ENCODE data around the gene TMEM178B. TPM values are rescaled to one million over a fixed set of nuclear protein-coding genes. Genes with fewer than 3 reads are reported as not detected.
"Not testable (repeated sequence)": the region's sequence is repeated elsewhere in the genome, so short reads cannot be mapped to it uniquely, and the experiment has no call there.

Gene TMEM178B
- total RNA-seq, 1 experiment from 2014 or later, result not detected

DNA sequence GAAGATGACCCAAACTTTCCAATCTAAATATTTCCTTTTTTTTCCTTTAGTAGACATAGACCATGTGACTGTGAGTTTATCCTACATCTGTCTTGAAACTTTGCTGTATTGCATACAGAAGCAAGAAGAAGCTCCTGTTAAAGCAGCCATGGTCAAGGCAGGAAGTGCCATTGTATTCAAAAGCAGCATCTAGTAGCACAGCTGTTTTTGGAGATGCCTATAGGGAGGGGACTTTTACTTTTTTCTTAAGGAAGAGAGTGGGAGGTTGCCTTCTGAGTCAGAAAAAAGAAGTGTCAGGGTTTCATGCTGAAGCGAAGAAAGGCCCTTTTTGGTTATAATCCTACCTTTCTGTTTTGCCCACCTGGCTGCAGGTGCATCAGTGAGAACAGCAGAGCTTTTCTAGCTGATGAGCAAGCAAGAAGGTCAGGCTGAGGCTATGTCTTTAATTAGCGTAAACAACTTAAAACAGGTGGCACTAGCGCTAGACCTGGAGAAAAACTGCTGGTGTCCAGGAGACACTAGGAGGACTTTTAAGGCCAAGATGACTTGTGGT lies 243.2 kb downstream of the TMEM178B start:
- Histone ChIP-seq H3K27ac (ENCODE audit: low read length) (no peak overlapping the region), H3K4me2 (ENCODE audit: low read depth, low read length, poor library complexity, severe bottlenecking) (no peak overlapping the region), H3K9me3 (ENCODE audit: low read length) (no peaks in the 10 kb centered on the region), H3K79me2 (ENCODE audit: low read length) (no peaks in the 10 kb centered on the region), H3K36me3 (ENCODE audit: insufficient read depth, low read length) (no peaks in the 10 kb centered on the region), H2AFZ (ENCODE audit: low read length) (no peak overlapping the region), H3K9me2 (replicated peaks; ENCODE audit: insufficient read depth, low read length) (no peaks in the 10 kb centered on the region), H3K27me3 (ENCODE audit: low read length) (no peaks in the 10 kb centered on the region), H3K9ac (ENCODE audit: low read length) (no peak overlapping the region), H3K4me3 (ENCODE audit: low read length) (no peak overlapping the region), H4K20me1 (ENCODE audit: insufficient read depth, low read depth, low read length) (no peaks in the 10 kb centered on the region), H3K4me1 (ENCODE audit: low read length) (no peaks in the 10 kb centered on the region)
- DNase-seq, result no peak

DNA sequence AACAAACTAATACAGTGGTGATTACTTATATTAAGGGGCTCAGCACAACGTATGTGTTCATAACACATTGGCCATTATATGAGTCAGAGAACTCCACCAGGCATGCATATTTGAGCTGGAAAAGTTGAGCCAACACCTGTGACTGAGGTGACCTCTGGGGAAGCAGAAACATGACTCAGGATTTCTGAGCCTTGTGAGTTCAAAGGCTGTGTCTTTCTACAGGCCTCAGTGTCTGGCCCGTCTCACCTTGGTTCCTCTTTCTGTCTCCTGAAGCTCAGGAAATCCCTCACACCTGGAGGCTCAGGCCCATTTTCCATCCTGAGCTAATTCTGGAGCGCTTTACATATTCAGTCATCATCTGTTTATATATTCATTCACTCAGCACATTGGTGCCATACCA lies 246.4 kb downstream of the TMEM178B start:
- H4K20me1 ChIP-seq (ENCODE audit: insufficient read depth, low read depth, low read length), result no peaks in the 10 kb centered on the region
- H3K9ac ChIP-seq (ENCODE audit: low read length), result no peak overlapping the region
- H3K4me3 ChIP-seq (ENCODE audit: low read length), result no peak overlapping the region
- H3K4me2 ChIP-seq (ENCODE audit: low read depth, low read length, poor library complexity, severe bottlenecking), result no peak overlapping the region
- H2AFZ ChIP-seq (ENCODE audit: low read length), result no peak overlapping the region
- no peaks in the 10 kb centered on the region for H3K9me2 ChIP-seq (replicated peaks; ENCODE audit: insufficient read depth, low read length)
- no peaks in the 10 kb centered on the region for H3K79me2 ChIP-seq (ENCODE audit: low read length)
- DNase-seq, result no peak
- H3K27ac ChIP-seq (ENCODE audit: low read length), result no peak overlapping the region
- H3K36me3 ChIP-seq (ENCODE audit: insufficient read depth, low read length), result no peaks in the 10 kb centered on the region
- H3K4me1 ChIP-seq (ENCODE audit: low read length), result no peaks in the 10 kb centered on the region
- H3K27me3 ChIP-seq (ENCODE audit: low read length), result no peaks in the 10 kb centered on the region
- no peaks in the 10 kb centered on the region for H3K9me3 ChIP-seq (ENCODE audit: low read length)

DNA sequence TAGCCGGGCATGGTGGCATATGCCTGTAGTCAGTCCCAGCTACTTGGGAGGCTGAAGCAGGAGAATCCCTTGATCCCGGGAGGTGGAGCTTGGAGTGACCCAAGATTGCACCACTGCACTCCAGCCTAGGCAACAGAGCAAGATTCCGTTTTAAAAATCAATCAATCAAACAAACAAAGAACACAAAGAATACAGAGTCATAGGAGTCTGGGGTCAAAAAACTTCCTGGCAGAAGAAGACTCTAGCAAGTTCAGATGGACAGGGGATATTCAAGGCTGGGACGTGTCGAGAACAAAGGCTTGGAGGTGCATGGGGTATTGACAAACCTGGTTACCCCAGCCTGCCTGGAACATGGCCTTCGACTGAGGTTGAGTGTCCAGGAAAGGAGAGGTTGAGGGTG lies 248.5 kb downstream of the TMEM178B start:
- no peaks in the 10 kb centered on the region for H3K27me3 ChIP-seq (ENCODE audit: low read length)
- no peaks in the 10 kb centered on the region for H3K4me1 ChIP-seq (ENCODE audit: low read length)
- H3K9me2 ChIP-seq (replicated peaks; ENCODE audit: insufficient read depth, low read length), result no peaks in the 10 kb centered on the region
- no peaks in the 10 kb centered on the region for H3K36me3 ChIP-seq (ENCODE audit: insufficient read depth, low read length)
- H3K27ac ChIP-seq (ENCODE audit: low read length), result no peak overlapping the region
- H3K4me2 ChIP-seq (ENCODE audit: low read depth, low read length, poor library complexity, severe bottlenecking), result no peak overlapping the region
- no peaks in the 10 kb centered on the region for H3K9me3 ChIP-seq (ENCODE audit: low read length)
- no peak for DNase-seq
- no peak overlapping the region for H3K9ac ChIP-seq (ENCODE audit: low read length)
- no peak overlapping the region for H3K4me3 ChIP-seq (ENCODE audit: low read length)
- H3K79me2 ChIP-seq (ENCODE audit: low read length), result no peaks in the 10 kb centered on the region
- no peaks in the 10 kb centered on the region for H4K20me1 ChIP-seq (ENCODE audit: insufficient read depth, low read depth, low read length)
- H2AFZ ChIP-seq (ENCODE audit: low read length), result no peak overlapping the region

DNA sequence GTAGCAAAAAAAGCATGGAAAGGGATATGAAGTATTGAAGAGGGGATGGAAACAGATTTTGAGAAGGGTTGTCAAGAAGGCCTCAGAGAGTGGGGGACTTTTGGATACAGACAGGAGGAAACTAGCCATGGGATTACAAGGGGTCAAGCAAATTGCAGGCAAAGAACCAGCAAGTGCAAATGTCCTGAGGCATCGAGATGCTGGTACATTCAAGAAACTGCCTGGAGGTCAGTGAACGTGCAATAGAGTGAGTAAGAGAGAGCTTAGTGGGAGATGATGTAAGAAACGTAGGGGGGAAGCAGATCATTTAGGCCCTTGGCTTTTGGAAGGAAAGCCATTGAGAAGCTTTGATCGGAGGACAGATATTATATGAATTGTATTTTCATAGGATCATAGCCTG lies 250.0 kb downstream of the TMEM178B start:
- DNase-seq, result no peak
- Histone ChIP-seq H3K9me3 (ENCODE audit: low read length) (no peaks in the 10 kb centered on the region), H3K4me1 (ENCODE audit: low read length) (no peaks in the 10 kb centered on the region), H3K27ac (ENCODE audit: low read length) (no peak overlapping the region), H3K4me2 (ENCODE audit: low read depth, low read length, poor library complexity, severe bottlenecking) (no peak overlapping the region), H4K20me1 (ENCODE audit: insufficient read depth, low read depth, low read length) (no peaks in the 10 kb centered on the region), H3K79me2 (ENCODE audit: low read length) (no peaks in the 10 kb centered on the region), H3K9me2 (replicated peaks; ENCODE audit: insufficient read depth, low read length) (no peaks in the 10 kb centered on the region), H3K27me3 (ENCODE audit: low read length) (no peaks in the 10 kb centered on the region), H3K9ac (ENCODE audit: low read length) (no peak overlapping the region), H2AFZ (ENCODE audit: low read length) (no peak overlapping the region), H3K4me3 (ENCODE audit: low read length) (no peak overlapping the region), H3K36me3 (ENCODE audit: insufficient read depth, low read length) (no peaks in the 10 kb centered on the region)

DNA sequence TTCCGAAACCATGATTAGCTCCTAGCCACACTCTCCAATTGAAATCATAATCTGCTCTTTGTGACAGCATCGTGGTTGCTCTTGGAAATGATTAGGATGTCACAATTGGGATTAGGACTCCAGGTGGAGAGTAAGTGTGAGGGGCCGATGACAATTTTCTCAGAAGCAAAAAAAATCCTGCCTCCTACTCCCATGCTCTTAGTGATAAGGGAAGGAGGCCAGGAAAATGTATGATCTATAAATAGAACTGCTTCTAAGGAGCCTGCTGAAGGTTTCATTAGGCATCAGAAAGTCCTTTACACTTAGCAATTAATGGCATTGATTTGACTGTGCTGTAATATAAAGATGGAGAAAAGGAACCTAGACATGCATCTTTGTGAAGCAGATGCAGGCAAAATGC lies 251.0 kb downstream of the TMEM178B start:
- Histone ChIP-seq H3K4me1 (ENCODE audit: low read length) (no peaks in the 10 kb centered on the region), H4K20me1 (ENCODE audit: insufficient read depth, low read depth, low read length) (no peaks in the 10 kb centered on the region), H3K9me2 (replicated peaks; ENCODE audit: insufficient read depth, low read length) (no peaks in the 10 kb centered on the region), H3K27ac (ENCODE audit: low read length) (no peak overlapping the region), H3K27me3 (ENCODE audit: low read length) (no peaks in the 10 kb centered on the region), H3K4me3 (ENCODE audit: low read length) (no peak overlapping the region), H3K4me2 (ENCODE audit: low read depth, low read length, poor library complexity, severe bottlenecking) (no peak overlapping the region), H2AFZ (ENCODE audit: low read length) (no peak overlapping the region), H3K9me3 (ENCODE audit: low read length) (no peaks in the 10 kb centered on the region), H3K9ac (ENCODE audit: low read length) (no peak overlapping the region), H3K36me3 (ENCODE audit: insufficient read depth, low read length) (no peaks in the 10 kb centered on the region), H3K79me2 (ENCODE audit: low read length) (no peaks in the 10 kb centered on the region)
- no peak for DNase-seq

DNA sequence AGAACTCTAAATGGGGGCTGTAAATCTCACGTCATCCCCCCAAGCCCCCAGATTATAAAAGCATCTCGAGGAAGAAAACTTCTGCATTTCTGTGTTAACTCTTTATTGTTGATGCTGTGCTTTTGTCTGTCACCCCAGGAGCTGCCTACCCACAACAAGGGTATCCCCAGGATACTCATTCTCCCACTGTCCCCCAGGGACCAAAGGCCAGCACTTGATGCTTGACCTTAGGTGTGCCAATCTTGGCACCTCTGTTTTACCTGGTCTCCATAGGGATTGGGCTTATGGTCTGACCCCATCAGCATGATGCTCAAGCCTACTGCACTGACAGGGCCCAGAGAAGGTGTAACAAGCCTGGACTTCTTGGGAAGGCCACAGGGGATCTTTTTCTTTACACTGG lies 251.4 kb downstream of the TMEM178B start:
- Histone ChIP-seq H4K20me1 (ENCODE audit: insufficient read depth, low read depth, low read length) (no peaks in the 10 kb centered on the region), H3K4me3 (ENCODE audit: low read length) (no peak overlapping the region), H3K27me3 (ENCODE audit: low read length) (no peaks in the 10 kb centered on the region), H3K27ac (ENCODE audit: low read length) (no peak overlapping the region), H3K9ac (ENCODE audit: low read length) (no peak overlapping the region), H3K4me1 (ENCODE audit: low read length) (no peaks in the 10 kb centered on the region), H3K9me2 (replicated peaks; ENCODE audit: insufficient read depth, low read length) (no peaks in the 10 kb centered on the region), H2AFZ (ENCODE audit: low read length) (no peak overlapping the region), H3K9me3 (ENCODE audit: low read length) (no peaks in the 10 kb centered on the region), H3K36me3 (ENCODE audit: insufficient read depth, low read length) (no peaks in the 10 kb centered on the region), H3K79me2 (ENCODE audit: low read length) (no peaks in the 10 kb centered on the region), H3K4me2 (ENCODE audit: low read depth, low read length, poor library complexity, severe bottlenecking) (no peak overlapping the region)
- DNase-seq, result no peak

DNA sequence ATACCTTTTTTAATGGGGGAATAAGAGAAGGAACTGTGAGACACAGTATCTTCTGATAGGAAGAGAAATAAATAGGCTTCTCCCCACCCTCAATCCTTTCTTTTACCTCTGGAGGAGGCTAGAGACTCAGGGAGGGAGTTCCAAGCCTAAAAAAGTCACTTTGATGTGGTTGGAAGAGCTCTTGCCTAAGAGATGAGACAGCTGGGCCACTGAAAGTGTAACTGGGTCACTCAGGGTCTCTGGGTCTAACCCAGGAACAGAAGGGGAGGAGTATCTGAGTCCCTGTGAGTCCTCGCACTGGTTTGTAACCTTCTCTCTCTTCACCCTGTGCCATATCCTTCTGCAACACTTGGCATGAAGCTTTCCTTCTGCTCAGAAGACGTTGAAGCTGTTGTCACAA lies 254.4 kb downstream of the TMEM178B start:
- Histone ChIP-seq H3K9ac (ENCODE audit: low read length) (no peak overlapping the region), H3K27me3 (ENCODE audit: low read length) (no peaks in the 10 kb centered on the region), H4K20me1 (ENCODE audit: insufficient read depth, low read depth, low read length) (no peaks in the 10 kb centered on the region), H3K27ac (ENCODE audit: low read length) (no peak overlapping the region), H3K9me2 (replicated peaks; ENCODE audit: insufficient read depth, low read length) (no peaks in the 10 kb centered on the region), H3K79me2 (ENCODE audit: low read length) (no peaks in the 10 kb centered on the region), H3K4me2 (ENCODE audit: low read depth, low read length, poor library complexity, severe bottlenecking) (no peak overlapping the region), H2AFZ (ENCODE audit: low read length) (no peak overlapping the region), H3K4me3 (ENCODE audit: low read length) (no peak overlapping the region), H3K36me3 (ENCODE audit: insufficient read depth, low read length) (no peaks in the 10 kb centered on the region), H3K9me3 (ENCODE audit: low read length) (no peaks in the 10 kb centered on the region), H3K4me1 (ENCODE audit: low read length) (no peaks in the 10 kb centered on the region)
- DNase-seq, result no peak

DNA sequence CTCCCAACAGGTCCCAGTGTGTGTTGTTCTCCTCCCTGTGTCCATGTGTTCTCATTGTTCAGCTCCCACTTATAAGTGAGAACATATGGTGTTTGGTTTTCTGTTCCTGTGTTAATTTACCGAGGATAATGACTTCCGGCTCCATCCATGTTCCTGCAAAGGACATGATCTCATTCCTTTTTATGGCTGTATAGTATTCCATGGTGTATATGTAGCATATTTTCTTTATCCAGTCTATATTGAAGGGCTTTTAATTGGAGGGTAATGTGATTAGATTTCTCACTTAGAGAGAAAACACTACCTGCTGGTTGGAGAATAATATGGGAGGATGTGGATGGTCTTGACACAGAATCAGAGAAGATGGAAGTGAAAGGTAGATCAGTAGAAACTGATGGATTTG lies 256.4 kb downstream of the TMEM178B start:
- DNase-seq; H3K27me3 ChIP-seq (ENCODE audit: low read length); H3K9me3 ChIP-seq (ENCODE audit: low read length); H4K20me1 ChIP-seq (ENCODE audit: insufficient read depth, low read depth, low read length); H3K79me2 ChIP-seq (ENCODE audit: low read length); H3K9ac ChIP-seq (ENCODE audit: low read length); H3K4me3 ChIP-seq (ENCODE audit: low read length); H3K36me3 ChIP-seq (ENCODE audit: insufficient read depth, low read length); H3K4me2 ChIP-seq (ENCODE audit: low read depth, low read length, poor library complexity, severe bottlenecking); H3K27ac ChIP-seq (ENCODE audit: low read length); H3K9me2 ChIP-seq (replicated peaks; ENCODE audit: insufficient read depth, low read length); H2AFZ ChIP-seq (ENCODE audit: low read length); H3K4me1 ChIP-seq (ENCODE audit: low read length): not testable (repeated sequence)

DNA sequence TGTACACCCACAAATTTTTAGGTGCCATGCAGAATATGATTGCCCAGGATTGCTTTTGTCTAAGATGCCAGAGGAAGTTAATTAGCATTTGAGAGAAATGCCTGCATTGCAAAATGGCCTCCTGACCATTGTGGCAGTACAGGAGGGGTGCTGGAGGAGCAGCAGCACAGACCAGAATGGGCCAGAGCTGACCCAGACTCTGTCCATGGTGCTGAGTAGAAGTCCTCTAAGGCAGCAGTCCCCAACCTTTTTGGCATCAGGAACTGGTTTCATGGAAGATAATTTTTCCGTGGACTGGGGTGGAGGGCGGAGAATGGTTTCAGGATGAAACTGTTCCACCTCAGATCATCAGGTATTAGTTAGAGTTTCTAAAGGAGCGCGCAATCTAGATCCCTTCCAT lies 259.6 kb downstream of the TMEM178B start:
- no peak overlapping the region for H2AFZ ChIP-seq (ENCODE audit: low read length)
- H3K9me3 ChIP-seq (ENCODE audit: low read length), result no peaks in the 10 kb centered on the region; the same call in 1 of the 2 replicates
- no peaks in the 10 kb centered on the region for H3K9me2 ChIP-seq (replicated peaks; ENCODE audit: insufficient read depth, low read length)
- no peaks in the 10 kb centered on the region for H4K20me1 ChIP-seq (ENCODE audit: insufficient read depth, low read depth, low read length)
- no peaks in the 10 kb centered on the region for H3K4me1 ChIP-seq (ENCODE audit: low read length)
- no peak overlapping the region for H3K4me2 ChIP-seq (ENCODE audit: low read depth, low read length, poor library complexity, severe bottlenecking)
- H3K27me3 ChIP-seq (ENCODE audit: low read length), result no peaks in the 10 kb centered on the region
- no peaks in the 10 kb centered on the region for H3K36me3 ChIP-seq (ENCODE audit: insufficient read depth, low read length)
- no peak overlapping the region for H3K9ac ChIP-seq (ENCODE audit: low read length)
- H3K27ac ChIP-seq (ENCODE audit: low read length), result no peak overlapping the region
- no peak overlapping the region for H3K4me3 ChIP-seq (ENCODE audit: low read length)
- no peak for DNase-seq
- H3K79me2 ChIP-seq (ENCODE audit: low read length), result no peaks in the 10 kb centered on the region

Measured in Karpas-422 (cell line).